Measurements from ENCODE around the gene RECQL5. TPM values are rescaled to one million over a fixed set of nuclear protein-coding genes. Genes with fewer than 3 reads are reported as not detected.

RECQL5 gene
- total and polyA plus RNA-seq, 2 experiments from 2014 or later = 23.1 to 44.4 TPM

- H4K20me1 ChIP-seq (ENCODE audit: insufficient read depth, poor library complexity, severe bottlenecking) = no peaks in the 10 kb centered on the region
- no peak overlapping the region for H3K4me2 ChIP-seq
- H3K4me1 ChIP-seq (ENCODE audit: insufficient read depth) = no peaks in the 10 kb centered on the region
- H3K79me2 ChIP-seq = no peaks in the 10 kb centered on the region
- no peak overlapping the region for H3K27ac ChIP-seq
- H2AFZ ChIP-seq = no peak overlapping the region
- 93% methylated on average over 5 of the region's 5 CpGs for WGBS (ENCODE audit: low lambda C conversion rate, missing lambda C conversion rate)
- no peaks in the 10 kb centered on the region for H3K9me3 ChIP-seq (ENCODE audit: low read depth)
- no peaks in the 10 kb centered on the region for H3K9me2 ChIP-seq (replicated peaks; ENCODE audit: insufficient read depth)
- no peak overlapping the region for H3K4me3 ChIP-seq
- no peaks in the 10 kb centered on the region for H3K27me3 ChIP-seq
- H3K36me3 ChIP-seq (replicated peaks; ENCODE audit: insufficient read depth, low read depth) = no peaks in the 10 kb centered on the region
- TF ChIP-seq EZH2 (IDR thresholded peaks at IDR 0.05; ENCODE audit: borderline replicate concordance) (no peak), EZH2phosphoT487 (IDR thresholded peaks at IDR 0.05; ENCODE audit: low read depth, severe bottlenecking, unreplicated experiment) (no peak), CTCF (IDR thresholded peaks at IDR 0.05; ENCODE audit: poor library complexity) (no peak)
- no peak for DNase-seq (ENCODE audit: low spot score)
Measured at GRCh38 chr17:75658237-75658636, 8.7 kb downstream of the RECQL5 start.

GRCh38 chr17:75654176-75654575 is 12.8 kb downstream of the RECQL5 start:
- TF ChIP-seq EZH2 (IDR thresholded peaks at IDR 0.05; ENCODE audit: borderline replicate concordance) (no peak), CTCF (IDR thresholded peaks at IDR 0.05; ENCODE audit: poor library complexity) (peak; percentile 8), EZH2phosphoT487 (IDR thresholded peaks at IDR 0.05; ENCODE audit: low read depth, severe bottlenecking, unreplicated experiment) (no peak)
- Histone ChIP-seq H3K27me3 (no peaks in the 10 kb centered on the region), H3K4me1 (ENCODE audit: insufficient read depth) (no peaks in the 10 kb centered on the region), H3K9me3 (ENCODE audit: low read depth) (no peaks in the 10 kb centered on the region), H3K4me2 (no peak overlapping the region), H3K4me3 (no peak overlapping the region), H2AFZ (no peak overlapping the region), H3K27ac (no peak overlapping the region), H3K9me2 (replicated peaks; ENCODE audit: insufficient read depth) (no peaks in the 10 kb centered on the region), H3K79me2 (no peaks in the 10 kb centered on the region), H3K36me3 (replicated peaks; ENCODE audit: insufficient read depth, low read depth) (no peaks in the 10 kb centered on the region), H4K20me1 (ENCODE audit: insufficient read depth, poor library complexity, severe bottlenecking) (no peaks in the 10 kb centered on the region)
- DNase-seq (ENCODE audit: low spot score) = no peak
- WGBS (ENCODE audit: low lambda C conversion rate, missing lambda C conversion rate) = 78% methylated on average over 2 of the region's 2 CpGs

GRCh38 chr17:75652934-75653549 is 13.9 kb downstream of the RECQL5 start:
- Histone ChIP-seq H2AFZ (no peak overlapping the region), H3K4me1 (ENCODE audit: insufficient read depth) (no peaks in the 10 kb centered on the region), H3K9me2 (replicated peaks; ENCODE audit: insufficient read depth) (no peaks in the 10 kb centered on the region), H3K9me3 (ENCODE audit: low read depth) (no peaks in the 10 kb centered on the region), H3K36me3 (replicated peaks; ENCODE audit: insufficient read depth, low read depth) (no peaks in the 10 kb centered on the region), H4K20me1 (ENCODE audit: insufficient read depth, poor library complexity, severe bottlenecking) (no peaks in the 10 kb centered on the region), H3K27ac (no peak overlapping the region), H3K27me3 (no peaks in the 10 kb centered on the region), H3K4me3 (no peak overlapping the region), H3K4me2 (no peak overlapping the region), H3K79me2 (peaks cover 2% of the 10 kb centered on the region)
- TF ChIP-seq CTCF (IDR thresholded peaks at IDR 0.05; ENCODE audit: poor library complexity) = peak; percentile 61
- no peak for TF ChIP-seq EZH2 (IDR thresholded peaks at IDR 0.05; ENCODE audit: borderline replicate concordance)
- DNase-seq (ENCODE audit: low spot score) = peak; percentile 67
- 71% methylated on average over 6 of the region's 6 CpGs for WGBS (ENCODE audit: low lambda C conversion rate, missing lambda C conversion rate)
